Trophoblast cell (in vitro differentiated cells and primary cell): ENCODE results near the gene PRTG.

Experiments used
- DNase-seq, 2 donors: peaks; one replicate each; pipeline ENCODE4 v3.0.0-alpha.2; 2016
- H2AFZ ChIP-seq: 2 replicates; pipeline ENCODE4 v1.6.1; 2013; ENCODE audit warnings: low read length, moderate library complexity, mild to moderate bottlenecking; ENCODE audit not compliant: insufficient read depth, poor library complexity
- H2AK5ac ChIP-seq: 2 replicates; pipeline ENCODE4 v1.6.1; 2013; ENCODE audit warnings: mild to moderate bottlenecking, low read length
- H2BK120ac ChIP-seq: 2 replicates; pipeline ENCODE4 v1.6.1; 2013; ENCODE audit warnings: low read length, mild to moderate bottlenecking, moderate library complexity; ENCODE audit not compliant: insufficient read depth, poor library complexity
- H2BK12ac ChIP-seq: 2 replicates; pipeline ENCODE4 v1.6.1; 2013; ENCODE audit warnings: mild to moderate bottlenecking, low read length, moderate library complexity
- H2BK5ac ChIP-seq: 2 replicates; pipeline ENCODE4 v1.6.1; 2013; ENCODE audit warnings: low read length, low read depth, moderate library complexity, mild to moderate bottlenecking; ENCODE audit not compliant: poor library complexity
- H3K14ac ChIP-seq: 2 replicates; pipeline ENCODE4 v1.6.1; 2013; ENCODE audit warnings: mild to moderate bottlenecking, low read length
- H3K18ac ChIP-seq: 2 replicates; pipeline ENCODE4 v1.6.1; 2013; ENCODE audit warnings: mild to moderate bottlenecking, low read length
- H3K23ac ChIP-seq: 2 replicates; pipeline ENCODE4 v1.6.1; 2013; ENCODE audit warnings: low read length
- H3K27ac ChIP-seq: 2 replicates; pipeline ENCODE4 v1.5.1; 2013; ENCODE audit warnings: low read depth, mild to moderate bottlenecking, inconsistent platforms, low read length, moderate library complexity
- H3K27me3 ChIP-seq: 2 replicates; pipeline ENCODE4 v1.6.1; 2013; ENCODE audit warnings: inconsistent platforms, mild to moderate bottlenecking, low read length, moderate library complexity; ENCODE audit not compliant: insufficient read depth
- H3K36me3 ChIP-seq, 2 experiments: 1 replicate in 1 of 2; 2 replicates in 1 of 2; pipeline ENCODE4 v1.6.1; 2013; ENCODE audit warnings: low read length in 2 of 2, mild to moderate bottlenecking in 2 of 2, moderate library complexity in 1 of 2; ENCODE audit not compliant: insufficient read depth in 2 of 2, control insufficient read depth in 1 of 2
- H3K4ac ChIP-seq: 2 replicates; pipeline ENCODE4 v1.6.1; 2013; ENCODE audit warnings: low read depth, mild to moderate bottlenecking, low read length, moderate library complexity
- H3K4me1 ChIP-seq, 2 experiments: 1 replicate in 1 of 2; 2 replicates in 1 of 2; pipeline ENCODE4 v1.6.1; 2013; ENCODE audit warnings: low read length in 2 of 2, mild to moderate bottlenecking in 2 of 2, moderate library complexity in 1 of 2; ENCODE audit not compliant: insufficient read depth in 2 of 2, control insufficient read depth in 1 of 2
- H3K4me2 ChIP-seq: 2 replicates; pipeline ENCODE4 v1.6.1; 2013; ENCODE audit warnings: inconsistent platforms, mild to moderate bottlenecking, low read length, moderate library complexity
- H3K4me3 ChIP-seq: 2 replicates; pipeline ENCODE4 v1.5.1; 2013; ENCODE audit warnings: mild to moderate bottlenecking, low read depth, low read length, inconsistent platforms
- H3K79me1 ChIP-seq: one replicate; pipeline ENCODE4 v1.6.1; 2013; ENCODE audit warnings: low read length
- H3K79me2 ChIP-seq: 2 replicates; pipeline ENCODE4 v1.6.1; 2013; ENCODE audit warnings: low read length, mild to moderate bottlenecking; ENCODE audit not compliant: control insufficient read depth, insufficient read depth, poor library complexity
- H3K9ac ChIP-seq: 2 replicates; pipeline ENCODE4 v1.6.1; 2013; ENCODE audit warnings: mild to moderate bottlenecking, low read length
- H3K9me3 ChIP-seq: 2 replicates; pipeline ENCODE4 v1.6.1; 2013; ENCODE audit warnings: low read depth, mild to moderate bottlenecking, control low read depth, inconsistent platforms, low read length; ENCODE audit not compliant: insufficient read depth
- H4K12ac ChIP-seq: 2 replicates; pipeline ENCODE4 v1.6.1; 2013; ENCODE audit warnings: low read depth, mild to moderate bottlenecking, low read length, moderate library complexity
- H4K8ac ChIP-seq: 2 replicates; pipeline ENCODE4 v1.6.1; 2013; ENCODE audit warnings: low read depth, mild to moderate bottlenecking, low read length, moderate library complexity
- H4K91ac ChIP-seq: one replicate; pipeline ENCODE4 v1.6.1; 2013; ENCODE audit warnings: low read depth, mild to moderate bottlenecking, low read length, moderate library complexity
- WGBS: extraction: QIAGEN DNeasy Blood & Tissue Kit; methylation state at CpG from one replicate; pipeline ENCODE4 v1.1.7; 2013; ENCODE audit warnings: missing lambda C conversion rate; ENCODE audit not compliant: insufficient read length, insufficient coverage; ENCODE audit errors: extremely low coverage; 5-methylcytosine and 5-hydroxymethylcytosine counted together

Gene PRTG

DNA sequence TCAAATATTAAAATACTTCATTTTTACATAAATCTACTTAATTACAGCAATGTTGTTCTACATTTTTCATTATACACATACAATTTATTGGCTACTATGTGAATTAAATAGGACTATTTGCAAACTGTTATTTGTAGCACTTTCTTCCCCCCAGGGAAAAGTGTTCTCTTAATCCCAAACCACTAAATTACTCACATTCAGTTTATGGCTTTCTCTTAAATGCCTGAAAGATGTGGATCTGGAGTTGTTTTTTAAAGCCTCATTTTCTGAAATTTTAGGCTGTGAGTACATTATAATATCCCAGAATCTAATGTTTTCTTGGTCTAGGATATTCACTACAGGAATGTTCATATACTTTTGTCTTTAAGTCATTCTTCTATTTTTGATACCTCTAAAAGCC is 32.7 kb downstream of the PRTG start:
- Histone ChIP-seq H3K27me3 (no peaks in the 10 kb centered on the region), H3K79me2 (peaks cover 8% of the 10 kb centered on the region), H3K27ac (no peak overlapping the region), H3K36me3 (peaks cover 5 to 14% of the 10 kb centered on the region in 2 experiments), H4K12ac (no peak overlapping the region), H3K4me2 (no peak overlapping the region), H3K23ac (no peak overlapping the region), H3K4me3 (no peak overlapping the region), H2AK5ac (no peak overlapping the region), H3K4me1 (peaks cover 2 to 5% of the 10 kb centered on the region in 2 experiments), H2BK5ac (no peak overlapping the region), H3K79me1 (no peaks in the 10 kb centered on the region), H2BK120ac (no peak overlapping the region), H4K91ac (no peak overlapping the region), H3K14ac (no peak overlapping the region), H3K9me3 (no peaks in the 10 kb centered on the region), H2AFZ (no peak overlapping the region), H4K8ac (no peak overlapping the region), H3K4ac (no peak overlapping the region), H2BK12ac (no peak overlapping the region), H3K18ac (no peak overlapping the region), H3K9ac (no peak overlapping the region)
- DNase-seq: no peak

DNA sequence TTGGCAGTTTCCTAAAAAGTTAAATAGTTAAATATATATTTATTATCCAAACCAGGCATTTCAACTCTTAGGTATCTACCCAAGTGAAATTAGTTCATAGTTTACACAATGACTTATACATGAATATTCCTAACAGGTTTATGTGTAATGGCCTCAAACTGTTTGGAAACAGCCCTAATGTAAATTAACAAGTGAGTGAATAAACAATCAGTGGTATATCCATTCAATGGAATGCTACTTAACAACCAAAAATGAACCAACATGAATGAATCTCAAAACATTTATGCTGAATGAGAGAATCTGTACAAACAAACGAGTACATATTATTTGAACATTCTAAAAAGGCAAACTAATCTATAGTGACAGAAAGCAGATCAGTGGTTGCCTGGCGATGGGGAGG is 33.5 kb downstream of the PRTG start:
- H3K27me3 ChIP-seq: no peaks in the 10 kb centered on the region
- no peak overlapping the region for H3K4me3 ChIP-seq
- H3K79me1 ChIP-seq: no peaks in the 10 kb centered on the region
- no peak overlapping the region for H3K14ac ChIP-seq
- H4K8ac ChIP-seq: no peak overlapping the region
- no peak overlapping the region for H4K12ac ChIP-seq
- no peak overlapping the region for H3K9ac ChIP-seq
- H3K23ac ChIP-seq: no peak overlapping the region
- H2BK12ac ChIP-seq: no peak overlapping the region
- no peak overlapping the region for H4K91ac ChIP-seq
- peaks cover 8% of the 10 kb centered on the region for H3K79me2 ChIP-seq
- no peak for DNase-seq
- H2AK5ac ChIP-seq: no peak overlapping the region
- H2AFZ ChIP-seq: no peak overlapping the region
- no peak overlapping the region for H3K4me2 ChIP-seq
- no peak overlapping the region for H3K18ac ChIP-seq
- no peak overlapping the region for H3K27ac ChIP-seq
- WGBS: no CpG with 5 or more reads among the region's 2 CpGs
- H3K4ac ChIP-seq: no peak overlapping the region
- H3K36me3 ChIP-seq: peaks cover 5 to 14% of the 10 kb centered on the region in 2 experiments
- no peak overlapping the region for H2BK5ac ChIP-seq
- no peaks in the 10 kb centered on the region for H3K9me3 ChIP-seq
- H2BK120ac ChIP-seq: no peak overlapping the region
- peaks cover 2 to 5% of the 10 kb centered on the region in 2 experiments for H3K4me1 ChIP-seq

DNA sequence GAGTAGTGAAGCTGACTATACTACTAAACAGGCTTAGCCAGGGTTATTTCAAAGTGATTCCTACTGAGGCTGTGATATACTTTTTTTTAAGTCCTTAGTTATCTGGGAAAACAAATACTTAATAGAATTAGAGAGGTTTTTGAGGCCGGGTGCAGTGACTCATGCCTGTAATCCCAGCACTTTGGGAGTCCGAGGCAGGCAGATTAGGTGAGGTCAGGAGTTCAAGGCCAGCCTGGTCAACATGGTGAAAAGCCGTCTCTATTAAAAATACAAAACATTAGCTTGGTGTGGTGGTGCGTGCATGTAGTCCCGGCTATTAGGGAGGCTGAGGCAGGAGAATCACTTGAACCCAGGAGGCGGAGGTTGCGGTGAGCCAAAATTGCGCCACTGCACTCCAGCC is 34.2 kb downstream of the PRTG start:
- Histone ChIP-seq H3K4me1 (peaks cover 2 to 5% of the 10 kb centered on the region in 2 experiments), H3K4me2 (no peak overlapping the region), H3K9me3 (no peaks in the 10 kb centered on the region), H3K18ac (no peak overlapping the region), H3K4ac (no peak overlapping the region), H3K79me1 (no peaks in the 10 kb centered on the region), H3K27me3 (no peaks in the 10 kb centered on the region), H3K4me3 (no peak overlapping the region), H3K14ac (no peak overlapping the region), H3K36me3 (peaks cover 5 to 11% of the 10 kb centered on the region in 2 experiments), H2AK5ac (no peak overlapping the region), H3K23ac (no peak overlapping the region), H4K91ac (no peak overlapping the region), H3K79me2 (peaks cover 5% of the 10 kb centered on the region), H4K8ac (no peak overlapping the region), H4K12ac (no peak overlapping the region), H2BK12ac (no peak overlapping the region), H3K9ac (no peak overlapping the region), H2BK5ac (no peak overlapping the region), H3K27ac (no peak overlapping the region), H2AFZ (no peak overlapping the region), H2BK120ac (no peak overlapping the region)
- WGBS: no CpG with 5 or more reads among the region's 8 CpGs
- DNase-seq: no peak

DNA sequence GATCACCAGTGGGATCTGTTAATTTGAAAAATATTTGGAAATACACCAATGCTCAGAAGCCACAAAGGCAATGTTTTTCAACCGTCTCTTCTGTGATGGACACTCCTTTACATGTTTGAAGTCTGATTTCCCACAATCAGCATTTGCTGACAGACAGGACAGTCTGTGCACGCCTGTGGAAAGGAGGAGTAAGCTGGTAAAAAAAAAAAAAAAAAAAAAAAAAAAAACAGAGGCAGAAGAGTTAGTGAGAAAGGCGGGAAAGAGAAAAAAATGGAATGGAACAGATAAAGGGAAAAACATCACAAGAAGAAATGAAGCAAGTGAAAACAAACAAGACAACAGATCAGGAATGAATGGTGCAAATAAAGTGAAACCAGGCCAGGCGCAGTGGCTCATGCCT is 35.0 kb downstream of the PRTG start:
- H3K27me3 ChIP-seq: no peaks in the 10 kb centered on the region
- H2AFZ ChIP-seq: no peak overlapping the region
- H2BK120ac ChIP-seq: no peak overlapping the region
- H4K8ac ChIP-seq: no peak overlapping the region
- H3K4me2 ChIP-seq: no peak overlapping the region
- no peak overlapping the region for H2BK12ac ChIP-seq
- no peak overlapping the region for H3K18ac ChIP-seq
- peaks cover 3 to 7% of the 10 kb centered on the region in 2 experiments for H3K4me1 ChIP-seq
- no peak overlapping the region for H3K4me3 ChIP-seq
- H3K27ac ChIP-seq: no peak overlapping the region
- peaks cover 5% of the 10 kb centered on the region for H3K79me2 ChIP-seq
- WGBS: no CpG with 5 or more reads among the region's 4 CpGs
- no peak overlapping the region for H3K14ac ChIP-seq
- H2AK5ac ChIP-seq: no peak overlapping the region
- H4K12ac ChIP-seq: no peak overlapping the region
- no peak overlapping the region for H3K9ac ChIP-seq
- no peak overlapping the region for H2BK5ac ChIP-seq
- DNase-seq: no peak
- no peaks in the 10 kb centered on the region for H3K9me3 ChIP-seq
- H3K36me3 ChIP-seq: peaks cover 5 to 11% of the 10 kb centered on the region in 2 experiments
- H4K91ac ChIP-seq: no peak overlapping the region
- no peaks in the 10 kb centered on the region for H3K79me1 ChIP-seq
- H3K23ac ChIP-seq: no peak overlapping the region
- H3K4ac ChIP-seq: no peak overlapping the region
